ENCODE measurements around the gene TOR3A.

- TF ChIP-seq EZH2 (IDR thresholded peaks at IDR 0.05; ENCODE audit: borderline replicate concordance, insufficient read depth, low read depth, low read length, poor library complexity, severe bottlenecking) = no peak
- no peak for TF ChIP-seq CTCF (IDR thresholded peaks at IDR 0.05)
These were observed 47.1 kb upstream of the TOR3A start for GRCh38 chr1:179034720-179035119.

Data from B cell (primary cell).